Gastrocnemius medialis (tissue), 4 donors: ENCODE results near the gene APOBEC2. TPM values are rescaled to one million over a fixed set of nuclear protein-coding genes. Genes with fewer than 3 reads are reported as not detected.
"Not testable (repeated sequence)": the region's sequence is repeated elsewhere in the genome, so short reads cannot be mapped to it uniquely, and the experiment has no call there.

Source experiments
- ATAC-seq, 2 donors: fragments of 150-250 bp; one replicate each; pipeline ENCODE4 v1.9.1; 2016
- DNase-seq, 2 donors: peaks; one replicate each; pipeline ENCODE4 v3.0.0-alpha.2; 2019
- H3K27ac ChIP-seq, 4 donors: fragments of 200-600 bp; sonication (generic); 1 replicate in 1 of 4; 2 replicates in 3 of 4; pipeline ENCODE4 v1.5.1; 2016 to 2018; ENCODE audit warnings: mild to moderate bottlenecking in 2 of 4, moderate library complexity in 1 of 4
- H3K27me3 ChIP-seq, 3 donors: fragments of 200-600 bp; sonication (generic) in 2 of 3; 1 replicate in 1 of 3; 2 replicates in 2 of 3; pipeline versions ENCODE4 v1.5.1 to v1.6.0; 2016 to 2019; ENCODE audit warnings: mild to moderate bottlenecking in 1 of 3, moderate library complexity in 1 of 3
- H3K36me3 ChIP-seq, 2 donors: fragments of 200-600 bp; sonication (generic) in 1 of 2; one replicate each; pipeline ENCODE4 v1.5.1; 2017 to 2018
- H3K4me1 ChIP-seq, 2 donors: fragments of 200-600 bp; sonication (generic) in 1 of 2; one replicate each; pipeline ENCODE4 v1.5.1; 2016 to 2017; ENCODE audit warnings: mild to moderate bottlenecking in 2 of 2
- H3K4me3 ChIP-seq, 4 donors: fragments of 200-600 bp; sonication (generic) in 3 of 4; 1 replicate in 1 of 4; 2 replicates in 3 of 4; pipeline ENCODE4 v1.5.1; 2016 to 2019; ENCODE audit warnings: mild to moderate bottlenecking in 2 of 4
- H3K9me3 ChIP-seq, 3 donors: fragments of 200-600 bp; sonication (generic) in 2 of 3; 1 replicate in 1 of 3; 2 replicates in 2 of 3; pipeline ENCODE4 v1.5.1; 2016 to 2019
- POLR2A ChIP-seq, 2 donors: fragments of 450-650 bp; IDR thresholded peaks; one replicate each; pipeline ENCODE4 v1.6.1; 2017; ENCODE audit warnings: antibody characterized with exemption in 2 of 2, mild to moderate bottlenecking in 2 of 2, moderate library complexity in 2 of 2
- in situ Hi-C, 4 donors: fragments of 200-750 bp; cut with MboI; loops; one replicate each; pipeline versions ENCODE4 v1.15.0 to v1.8.0; 2017; ENCODE audit warnings: low sequenced_read_pairs in 4 of 4
- intact Hi-C: fragments of 100-400 bp; cut with DNase I; formaldehyde crosslinking; loops from one replicate; pipeline ENCODE4 v1.15.1; 2023; ENCODE audit warnings: low total_unique reads
- total RNA-seq, 4 donors: library from RNA; depleted of rRNA; stranded (reverse); fragments of >200 nt; gene quantifications; one replicate each; pipeline versions ENCODE4 v1.1.0 to v1.2.3, GENCODE V29; 2016
- TF ChIP-seq, protein P1 (sequence below), 5 experiments: fragments of 450-650 bp in 3 of 5; fragments of 200-600 bp in 2 of 5; sonication (generic) in 2 of 5; IDR thresholded peaks in 4 of 5; conservative IDR thresholded peaks in 1 of 5; 1 replicate in 4 of 5; 2 replicates in 1 of 5; pipeline ENCODE4 v1.5.1; 2016 to 2019; ENCODE audit warnings: antibody characterized with exemption in 5 of 5, mild to moderate bottlenecking in 3 of 5, moderate library complexity in 3 of 5

Gene APOBEC2
- total RNA-seq, result 100 to 1,000 TPM in 2 of 4 donors, 10 to 100 TPM in 2; 93.9 to 315 (median 106) TPM

DNA sequence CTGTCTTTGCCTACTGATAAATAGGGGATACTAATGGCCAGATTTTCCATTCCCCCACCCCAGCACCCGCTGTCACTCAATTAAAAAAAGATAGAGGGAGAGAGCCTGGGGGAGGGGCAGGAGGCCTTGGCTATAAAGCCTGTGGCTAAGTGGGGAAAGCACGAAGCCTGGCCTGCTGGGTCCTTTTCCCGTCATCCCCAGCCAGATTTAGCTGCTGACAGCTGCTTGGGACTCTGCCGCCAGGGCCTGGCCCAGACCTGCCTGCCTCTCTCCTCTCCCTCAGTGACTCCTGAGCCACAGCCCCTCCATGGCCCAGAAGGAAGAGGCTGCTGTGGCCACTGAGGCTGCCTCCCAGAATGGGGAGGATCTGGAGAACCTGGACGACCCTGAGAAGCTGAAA is at the start of gene APOBEC2:
TSS of gene APOBEC2 (plus strand) at position 162 of the 400 bp plus-strand sequence. CDS start at position 308, 146 bp downstream.
- ATAC-seq (peak; percentile 71), DNase-seq (peak; percentile 85 to 96)
- Histone ChIP-seq H3K27ac (peak within 1 kb of the TSS; percentile 96 to 99 (median 98)), H3K4me3 (peak within 1 kb of the TSS; percentile 47 to 66 (median 58)), H3K9me3 (no peaks in the 10 kb centered on the region), H3K36me3 (no peaks in the 10 kb centered on the region), H3K27me3 (no peaks in the 10 kb centered on the region), H3K4me1 (peaks cover 81 to 82% of the 10 kb centered on the region in 2 donors)
- in situ Hi-C loops (no loop called here), intact Hi-C loops (loop anchor here (2.0 kb wide), 1 partner anchor 20 kb away; the partner anchor contains the start of genes NFYA and OARD1)
- TF ChIP-seq POLR2A (IDR thresholded peaks at IDR 0.05), result peak; percentile 78 to 88
- TF ChIP-seq, protein P1, sequence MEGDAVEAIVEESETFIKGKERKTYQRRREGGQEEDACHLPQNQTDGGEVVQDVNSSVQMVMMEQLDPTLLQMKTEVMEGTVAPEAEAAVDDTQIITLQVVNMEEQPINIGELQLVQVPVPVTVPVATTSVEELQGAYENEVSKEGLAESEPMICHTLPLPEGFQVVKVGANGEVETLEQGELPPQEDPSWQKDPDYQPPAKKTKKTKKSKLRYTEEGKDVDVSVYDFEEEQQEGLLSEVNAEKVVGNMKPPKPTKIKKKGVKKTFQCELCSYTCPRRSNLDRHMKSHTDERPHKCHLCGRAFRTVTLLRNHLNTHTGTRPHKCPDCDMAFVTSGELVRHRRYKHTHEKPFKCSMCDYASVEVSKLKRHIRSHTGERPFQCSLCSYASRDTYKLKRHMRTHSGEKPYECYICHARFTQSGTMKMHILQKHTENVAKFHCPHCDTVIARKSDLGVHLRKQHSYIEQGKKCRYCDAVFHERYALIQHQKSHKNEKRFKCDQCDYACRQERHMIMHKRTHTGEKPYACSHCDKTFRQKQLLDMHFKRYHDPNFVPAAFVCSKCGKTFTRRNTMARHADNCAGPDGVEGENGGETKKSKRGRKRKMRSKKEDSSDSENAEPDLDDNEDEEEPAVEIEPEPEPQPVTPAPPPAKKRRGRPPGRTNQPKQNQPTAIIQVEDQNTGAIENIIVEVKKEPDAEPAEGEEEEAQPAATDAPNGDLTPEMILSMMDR (IDR thresholded peaks at IDR 0.05 in 4 of 5, conservative IDR thresholded peaks at IDR 0.05 in 1 of 5), result no peak

DNA sequence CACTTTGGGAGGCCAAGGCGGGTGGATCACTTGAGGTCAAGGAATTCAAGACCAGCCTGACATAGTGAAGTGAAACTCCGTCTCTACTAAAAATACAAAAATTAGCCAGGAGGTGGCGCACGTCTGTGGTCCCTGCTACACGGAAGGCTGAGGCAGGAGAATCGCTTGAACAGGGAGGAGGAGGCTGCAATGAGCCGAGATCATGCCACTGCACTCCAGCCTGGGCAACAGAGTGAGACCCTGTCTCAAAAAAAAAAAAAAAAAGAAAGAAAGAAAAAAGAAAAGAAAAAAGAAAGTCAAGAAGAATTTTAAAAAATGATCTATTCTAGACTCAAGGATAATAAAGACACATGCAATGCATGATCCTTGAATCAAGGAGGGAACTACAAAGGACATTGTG is 46.8 kb upstream of the APOBEC2 start:
- H3K4me1 ChIP-seq, result peaks cover 11 to 15% of the 10 kb centered on the region in 2 donors
- H3K4me3 ChIP-seq, H3K36me3 ChIP-seq, H3K9me3 ChIP-seq, H3K27ac ChIP-seq, H3K27me3 ChIP-seq: not testable (repeated sequence)
- in situ Hi-C loops (loop anchor here in 3 of 4 donors (25.0 kb wide), 1 partner anchor 1019 kb away; no protein-coding TSS in a partner anchor), intact Hi-C loops (loop anchor here (2.0 kb wide), 2 partner anchors 23 to 61 kb away; no protein-coding TSS in a partner anchor)
- DNase-seq, result peak; percentile 22 to 39
- peak in 1 of 2 donors; percentile 64 for ATAC-seq
- TF ChIP-seq, protein P1 (IDR thresholded peaks at IDR 0.05 in 4 of 5, conservative IDR thresholded peaks at IDR 0.05 in 1 of 5), result peak in 4 of 5 experiments; percentile 46 to 64 (median 62)

DNA sequence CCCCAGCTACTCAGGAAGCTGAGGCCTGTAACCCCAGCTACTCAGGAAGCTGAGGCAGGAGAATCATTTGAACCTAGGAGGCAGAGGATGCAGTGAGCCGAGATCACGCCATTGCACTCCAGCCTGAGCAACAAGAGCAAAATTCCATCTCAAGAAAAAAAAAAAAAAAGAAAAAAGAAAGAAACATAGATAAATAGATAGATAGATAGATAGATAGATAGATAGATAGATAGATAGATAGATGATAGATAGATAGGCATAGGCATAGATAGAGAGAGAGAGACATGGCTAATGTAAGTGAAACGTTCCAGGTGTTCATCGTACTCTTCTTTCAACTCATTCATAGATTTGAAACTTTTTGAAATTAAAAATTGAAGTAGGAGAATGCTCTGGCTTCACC is 46.0 kb upstream of the APOBEC2 start:
- not testable (repeated sequence) for H3K36me3 ChIP-seq, H3K4me3 ChIP-seq, ATAC-seq, H3K9me3 ChIP-seq, DNase-seq, H3K27me3 ChIP-seq, H3K27ac ChIP-seq
- in situ Hi-C loops, result loop anchor here in 3 of 4 donors (25.0 kb wide), 1 partner anchor 1020 kb away; no protein-coding TSS in a partner anchor
- intact Hi-C loops, result loop anchor here (2.0 kb wide), 2 partner anchors 22 to 60 kb away; no protein-coding TSS in a partner anchor
- peaks cover 7 to 14% of the 10 kb centered on the region in 2 donors for H3K4me1 ChIP-seq

DNA sequence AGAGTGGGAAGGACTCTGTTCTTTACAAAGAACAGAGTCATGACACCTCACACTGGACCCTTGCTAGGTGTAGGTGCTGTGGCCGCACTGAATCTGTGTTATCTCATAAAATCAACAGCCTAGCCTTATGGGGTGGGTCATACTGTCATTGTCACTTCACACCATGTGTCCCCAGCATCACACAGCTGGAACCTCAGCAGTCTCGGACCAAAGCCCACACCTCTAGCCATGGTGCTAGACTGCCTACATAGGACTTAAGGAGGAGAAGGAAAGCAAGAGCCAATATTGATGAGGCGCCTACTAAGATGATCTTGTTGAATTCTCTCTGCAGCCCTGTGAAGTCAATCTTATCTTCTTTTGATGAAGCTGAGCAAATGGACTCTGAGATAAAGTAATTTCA is 45.0 kb upstream of the APOBEC2 start:
- no peaks in the 10 kb centered on the region for H3K9me3 ChIP-seq
- H3K27me3 ChIP-seq, result no peaks in the 10 kb centered on the region
- in situ Hi-C loops, result loop anchor here in 3 of 4 donors (25.0 kb wide), 1 partner anchor 1021 kb away; no protein-coding TSS in a partner anchor
- no peak overlapping the region for H3K4me3 ChIP-seq
- TF ChIP-seq, protein P1 (IDR thresholded peaks at IDR 0.05 in 4 of 5, conservative IDR thresholded peaks at IDR 0.05 in 1 of 5), result no peak
- TF ChIP-seq POLR2A (IDR thresholded peaks at IDR 0.05), result no peak
- ATAC-seq (no peak), DNase-seq (no peak)
- H3K27ac ChIP-seq, result no peak overlapping the region
- peaks cover 0 to 3% of the 10 kb centered on the region in 2 donors for H3K4me1 ChIP-seq
- intact Hi-C loops, result no loop called here
- no peaks in the 10 kb centered on the region for H3K36me3 ChIP-seq

DNA sequence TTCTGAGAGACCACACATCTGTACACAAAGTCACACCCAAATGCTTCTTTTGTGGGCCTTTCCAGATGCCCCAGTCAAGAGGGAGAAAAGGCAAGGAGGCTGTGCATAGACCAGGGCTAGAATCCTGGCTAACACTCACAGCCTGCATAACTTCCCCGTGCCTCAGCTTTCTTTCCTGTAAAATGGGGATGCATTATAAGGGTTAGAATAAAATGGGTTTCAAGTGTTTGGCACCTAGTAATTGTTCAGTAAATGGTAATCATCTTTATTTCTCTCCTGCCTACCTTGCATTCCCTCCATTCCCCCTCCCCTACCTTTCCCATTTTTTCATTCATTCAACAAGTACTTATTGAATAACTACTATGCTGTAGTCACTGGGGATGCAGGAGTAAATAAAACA is 43.3 kb upstream of the APOBEC2 start:
- in situ Hi-C loops (loop anchor here in 3 of 4 donors (25.0 kb wide), 1 partner anchor 1022 kb away; no protein-coding TSS in a partner anchor), intact Hi-C loops (no loop called here)
- Histone ChIP-seq H3K27me3 (no peaks in the 10 kb centered on the region), H3K4me3 (no peak overlapping the region), H3K27ac (no peak overlapping the region), H3K36me3 (no peaks in the 10 kb centered on the region), H3K4me1 (no peaks in the 10 kb centered on the region), H3K9me3 (no peaks in the 10 kb centered on the region)
- ATAC-seq, result no peak
- TF ChIP-seq, protein P1 (IDR thresholded peaks at IDR 0.05 in 4 of 5, conservative IDR thresholded peaks at IDR 0.05 in 1 of 5), result no peak
- TF ChIP-seq POLR2A (IDR thresholded peaks at IDR 0.05), result no peak
- DNase-seq, result no peak
